NCI-H2107 treated with DMSO at 0.1 percent for 48 hours (cell line): ENCODE results near the gene INO80D.
"Not testable (repeated sequence)": the region's sequence is repeated elsewhere in the genome, so short reads cannot be mapped to it uniquely, and the experiment has no call there.

Source experiments
- DNase-seq: peaks from one replicate; lab custom pipeline; 2025; ENCODE audit not compliant: unreplicated experiment; lab: John Stamatoyannopoulos, UW

INO80D gene

DNA sequence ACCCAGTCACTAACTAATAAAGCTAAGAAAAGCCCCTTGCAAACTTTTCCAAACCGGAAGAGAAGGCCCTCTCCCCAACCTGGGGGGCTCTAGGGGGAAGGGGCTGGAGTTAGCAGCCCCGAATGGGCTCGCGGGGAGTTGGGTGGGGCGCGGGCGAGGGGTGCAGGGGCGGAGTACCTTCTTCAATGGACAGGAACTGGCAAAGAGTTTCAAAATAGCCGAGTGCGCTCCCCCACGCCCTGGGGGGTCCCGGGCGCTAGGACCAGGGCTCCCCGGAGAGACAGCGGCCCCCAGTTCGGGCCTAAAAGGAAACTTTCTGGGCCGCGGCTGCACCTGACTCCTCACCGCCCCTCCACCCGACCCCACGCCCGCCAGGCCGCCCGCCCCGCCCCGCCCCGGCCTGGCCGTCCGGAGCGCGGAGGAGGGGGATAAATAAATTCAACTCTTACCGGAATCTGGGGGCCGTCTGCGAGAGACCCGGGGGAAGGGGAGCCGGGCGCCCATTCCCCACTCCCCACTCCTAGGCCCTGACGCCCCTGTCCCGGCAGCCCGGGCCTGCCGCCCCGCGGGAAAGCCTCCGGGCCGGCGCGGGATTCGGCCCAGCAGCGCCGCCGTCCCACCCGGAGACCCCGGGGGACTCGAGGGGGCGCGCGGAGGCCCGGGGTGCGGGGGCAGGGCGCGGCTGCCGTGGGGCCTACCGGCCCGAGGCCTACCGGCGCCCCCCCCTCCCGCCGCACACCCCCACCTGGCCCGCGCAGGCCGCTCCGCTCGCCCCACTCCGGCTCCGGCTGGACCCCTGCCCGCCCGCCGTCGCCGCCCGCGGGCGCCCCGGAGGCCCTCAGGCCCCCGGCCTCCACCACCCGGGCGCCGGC, 868 bp downstream of the INO80D start:
- no peak for DNase-seq

DNA sequence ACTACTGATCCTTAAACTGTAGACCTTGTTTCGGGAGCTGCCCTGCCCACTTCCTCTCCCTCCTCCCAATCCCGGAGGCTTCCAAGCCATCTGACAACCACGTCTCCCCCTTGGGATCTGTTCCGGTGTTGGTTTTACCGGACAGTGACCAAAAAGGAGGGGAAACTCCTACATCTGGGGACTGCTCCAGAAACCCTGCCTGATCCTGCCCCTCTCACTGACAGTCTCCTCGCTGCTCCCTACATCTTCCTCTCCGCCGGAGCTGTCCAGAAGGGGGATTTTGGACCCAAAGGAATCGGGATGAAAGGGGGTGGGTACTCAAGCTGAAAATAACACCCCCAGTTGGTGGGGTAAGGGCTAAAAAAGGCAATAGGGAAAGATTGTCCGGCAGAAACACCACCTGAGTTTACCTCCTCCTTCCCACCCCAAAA, 1.5 kb downstream of the INO80D start:
- DNase-seq = peak; percentile 28

DNA sequence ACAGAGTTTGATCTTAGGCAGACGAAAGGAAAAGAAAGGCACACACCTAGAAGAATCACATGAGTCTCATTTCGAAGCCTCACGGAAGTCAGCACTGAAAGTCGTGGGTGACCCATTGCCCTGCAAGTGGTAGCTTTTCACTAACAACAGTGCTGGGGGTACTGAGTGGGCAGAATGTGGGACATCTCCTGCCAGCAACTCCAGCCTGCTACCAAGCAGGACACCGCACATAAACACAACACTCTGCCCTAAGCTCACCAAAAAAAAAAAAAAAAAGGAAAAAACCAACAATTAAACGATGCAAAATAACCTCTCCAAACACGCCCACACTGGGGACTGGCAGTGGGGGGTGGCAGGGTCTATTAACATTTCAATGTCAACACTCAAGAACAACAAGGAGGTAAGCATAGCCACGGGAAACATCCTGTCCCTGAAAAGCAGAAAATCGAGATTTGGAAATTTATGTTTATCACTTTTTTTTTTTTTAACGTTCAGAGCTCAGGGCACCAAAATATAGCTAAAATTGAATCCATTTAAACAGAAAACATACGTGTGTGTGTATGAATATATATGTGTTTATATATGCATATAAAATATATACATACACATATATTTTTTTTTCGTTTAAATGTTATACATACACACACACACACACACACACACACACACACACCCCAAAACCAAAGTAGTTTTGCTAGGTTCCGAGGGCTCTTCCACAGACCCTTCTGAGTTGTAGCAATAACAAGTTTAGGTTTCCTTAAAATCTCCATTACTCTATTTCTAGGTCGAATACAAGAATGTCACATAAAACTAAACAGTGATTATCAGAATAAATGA, 2.2 kb downstream of the INO80D start:
- DNase-seq = peak; percentile 20

DNA sequence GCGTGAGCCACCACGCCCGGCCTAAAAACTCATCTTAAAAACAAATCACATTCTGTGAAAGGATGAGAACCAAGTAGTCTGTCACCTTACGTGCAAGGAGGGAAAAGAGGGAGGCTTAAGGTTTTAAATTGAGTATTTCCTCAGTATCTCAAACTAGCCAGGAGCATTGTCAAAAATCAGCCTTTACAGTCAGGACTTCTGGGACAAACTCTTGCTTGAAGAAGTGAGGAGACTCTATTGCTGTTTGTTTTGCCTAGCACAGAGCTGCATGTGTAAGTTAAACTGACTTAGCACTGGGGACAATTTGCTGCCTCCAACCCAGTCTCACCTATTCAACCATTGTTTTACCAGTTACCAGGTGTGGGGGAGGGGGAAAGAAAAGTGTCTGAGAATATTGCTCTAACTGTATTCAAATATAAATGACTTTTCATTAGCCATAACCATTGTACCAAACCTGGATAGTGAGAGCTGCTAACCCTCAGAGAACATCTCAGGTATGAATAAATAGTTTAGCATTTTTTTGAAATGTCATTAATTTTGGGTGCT, 3.6 kb downstream of the INO80D start:
- no peak for DNase-seq

DNA sequence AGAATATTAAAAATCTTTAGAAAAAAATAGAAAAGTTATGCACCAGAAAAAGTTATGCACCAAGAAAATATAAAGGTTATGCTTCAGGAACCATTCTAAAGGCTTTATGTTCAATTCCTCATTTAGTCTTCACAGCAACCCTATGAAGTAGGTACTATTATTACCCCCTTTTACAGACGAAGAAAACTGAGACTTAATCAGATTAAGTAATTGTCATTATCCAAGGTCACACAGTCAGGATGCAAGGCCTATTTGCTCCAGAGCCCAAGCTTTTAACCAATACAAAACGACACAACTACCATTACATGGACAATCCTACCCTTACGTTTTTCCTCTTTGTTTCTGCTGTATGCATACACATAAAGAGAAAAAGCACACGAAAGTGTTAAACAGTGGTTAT, 5.0 kb downstream of the INO80D start:
- no peak for DNase-seq

DNA sequence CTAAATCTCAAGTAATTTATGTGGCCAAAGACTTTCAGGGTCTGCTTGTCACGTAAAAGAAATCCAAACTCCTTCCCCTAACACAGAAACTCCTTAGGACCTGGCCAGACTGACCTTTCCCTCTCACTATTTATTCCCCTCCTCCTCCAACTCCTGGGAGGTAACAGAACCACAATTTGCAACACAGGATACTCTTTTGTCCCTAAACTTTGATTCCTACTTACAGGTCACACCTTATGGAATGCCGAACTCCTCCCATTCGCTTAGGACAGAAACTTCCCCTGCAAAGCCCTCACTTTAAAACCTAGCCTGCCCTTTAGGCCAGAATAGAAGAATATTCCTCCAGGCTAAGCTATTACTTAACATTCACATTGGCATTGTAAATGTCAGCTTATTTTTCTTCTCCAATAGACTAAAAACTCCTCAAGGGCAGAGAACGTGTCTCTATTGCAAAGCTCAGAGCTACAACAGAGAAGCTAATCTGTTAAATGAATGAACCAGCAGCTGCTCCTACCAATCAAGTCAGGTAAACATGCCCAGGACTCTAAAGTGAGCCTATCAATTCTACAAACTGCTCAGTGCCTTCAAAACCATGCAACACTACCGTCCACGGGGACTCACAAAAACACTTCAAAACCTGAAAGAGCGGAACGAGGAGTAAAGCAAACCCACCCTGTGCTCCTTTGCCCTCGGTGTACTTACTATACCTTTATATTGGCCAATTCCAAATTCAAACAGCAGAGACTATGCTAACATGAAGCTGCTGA, 6.1 kb downstream of the INO80D start:
- no peak for DNase-seq

DNA sequence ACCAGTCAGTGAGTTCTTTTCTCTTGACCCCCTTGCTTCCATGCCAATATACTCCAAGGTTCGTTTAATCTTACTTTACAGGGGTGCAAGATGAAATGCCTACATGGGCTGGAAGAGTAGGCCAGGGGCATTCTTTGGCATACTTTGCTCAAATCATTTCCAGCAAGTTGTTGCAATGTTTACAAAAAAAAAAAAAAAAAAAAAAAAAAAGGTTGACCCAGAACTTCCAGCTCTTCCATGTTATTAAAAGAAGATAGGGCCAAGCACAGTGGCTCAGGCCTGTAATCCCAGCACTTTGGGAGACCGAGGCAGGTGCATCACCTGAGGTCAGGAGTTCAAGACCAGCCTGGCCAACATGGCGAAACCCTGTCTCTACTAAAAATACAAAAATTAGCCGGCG, 8.1 kb downstream of the INO80D start:
- DNase-seq = not testable (repeated sequence)

DNA sequence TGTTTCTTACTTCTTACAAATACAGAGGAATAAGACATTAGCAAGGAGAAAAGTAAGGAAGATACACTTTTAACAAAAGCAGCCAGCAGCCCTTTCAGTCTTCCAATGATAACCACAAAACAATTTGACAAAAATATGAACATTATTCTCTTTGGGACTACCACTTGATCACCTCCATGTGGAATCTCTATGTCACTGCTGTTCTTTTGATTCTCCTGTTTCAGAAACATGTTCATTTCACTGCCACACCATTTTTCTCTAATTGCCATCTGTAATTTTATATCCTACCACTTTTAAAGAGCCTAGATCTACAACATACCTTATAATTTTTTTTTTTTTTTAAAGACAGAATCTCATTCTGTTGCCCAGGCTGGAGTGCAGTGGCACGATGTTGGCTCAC, 10.9 kb downstream of the INO80D start:
- no peak for DNase-seq

DNA sequence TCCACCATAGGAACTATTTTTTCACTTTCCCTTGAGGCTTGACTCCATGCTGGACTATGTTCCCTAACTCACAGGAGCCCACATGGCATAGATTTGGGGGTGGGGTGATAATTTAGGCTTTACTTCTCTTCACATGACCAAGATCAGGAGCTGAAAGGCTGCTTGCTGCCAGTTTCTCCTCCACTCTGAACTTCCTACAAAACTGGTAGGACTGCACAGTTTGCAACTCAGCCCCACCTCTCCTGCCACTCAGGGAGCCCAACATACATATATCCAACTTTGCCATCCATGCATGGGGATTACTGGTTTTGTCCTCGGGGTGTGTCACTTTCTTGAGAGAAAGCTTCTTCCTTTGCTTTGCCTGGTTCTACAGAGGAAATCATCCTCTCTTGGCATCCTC, 14.2 kb downstream of the INO80D start:
- DNase-seq = no peak

DNA sequence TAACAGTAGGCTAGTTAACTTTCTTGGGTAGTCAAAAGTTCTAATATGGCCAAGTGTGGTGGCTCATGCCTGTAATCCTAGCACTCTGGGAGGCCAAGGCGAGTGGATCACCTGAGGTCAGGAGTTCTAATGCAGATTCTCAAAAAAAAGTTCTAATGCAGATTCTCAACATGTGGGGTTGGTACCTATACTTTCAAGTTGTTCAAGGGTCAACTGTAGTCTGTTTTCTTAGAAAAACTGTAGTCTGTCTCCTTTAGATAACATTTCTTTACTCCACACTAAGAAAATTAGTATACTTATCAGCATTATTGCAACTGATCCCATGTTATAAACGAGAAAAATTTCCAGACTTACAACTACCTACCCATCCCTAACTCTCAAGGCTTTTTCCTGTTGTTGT, 16.6 kb downstream of the INO80D start:
- no peak for DNase-seq

DNA sequence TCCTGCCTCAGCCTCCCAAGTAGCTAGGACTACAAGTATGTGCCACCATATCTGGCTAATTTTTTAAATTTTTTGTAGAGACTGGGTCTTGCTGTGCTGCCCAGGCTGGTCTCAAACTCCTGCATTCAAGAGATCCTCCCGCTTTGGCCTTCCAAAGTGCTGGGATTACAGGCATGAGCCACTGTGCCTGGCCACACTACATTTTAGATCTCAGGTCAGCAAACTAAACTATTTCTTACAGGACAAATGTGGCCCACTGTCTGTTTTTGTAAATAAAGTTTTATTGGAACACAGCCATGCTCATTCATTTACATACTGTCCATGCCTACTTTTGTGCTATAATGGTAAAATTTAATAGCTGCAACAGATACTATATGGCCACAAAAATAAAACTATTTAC, 17.8 kb downstream of the INO80D start:
- DNase-seq = no peak

DNA sequence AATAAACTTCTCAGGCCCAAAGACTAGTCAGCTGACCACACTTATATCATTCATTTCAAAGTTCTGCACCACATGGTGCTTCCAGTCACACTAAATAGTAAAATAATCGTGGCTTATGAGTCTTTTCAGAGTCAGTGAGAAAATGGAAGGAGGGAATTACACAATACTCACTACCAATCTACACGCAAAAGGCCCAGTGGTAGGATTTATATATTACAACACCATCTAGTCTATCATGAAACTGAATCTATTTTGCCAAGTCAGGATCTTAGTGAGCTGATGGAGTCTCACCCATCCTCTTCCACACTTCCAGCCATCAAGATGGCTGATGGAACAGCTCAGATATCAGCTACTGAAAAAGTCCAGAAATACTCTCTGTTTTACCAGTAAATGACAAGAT, 21.9 kb downstream of the INO80D start:
- no peak for DNase-seq

DNA sequence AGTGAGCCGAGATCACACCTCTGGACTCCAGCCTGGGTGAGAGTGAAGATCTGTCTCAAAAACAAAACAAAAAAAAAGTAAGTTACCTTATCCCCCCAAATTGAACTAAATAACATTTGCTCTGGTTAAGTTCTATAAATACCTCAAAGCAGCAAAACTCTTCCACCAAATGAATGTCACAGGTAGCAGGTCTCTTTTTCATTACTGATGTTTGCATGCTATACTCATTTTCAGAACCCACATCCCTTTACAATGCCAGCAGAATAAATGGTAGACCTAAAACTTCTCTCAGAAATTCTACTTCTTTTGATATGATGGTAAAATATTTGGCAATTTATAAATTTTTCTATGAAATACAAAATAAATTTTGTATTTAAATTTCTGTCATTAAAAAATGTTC, 22.3 kb downstream of the INO80D start:
- DNase-seq = no peak

DNA sequence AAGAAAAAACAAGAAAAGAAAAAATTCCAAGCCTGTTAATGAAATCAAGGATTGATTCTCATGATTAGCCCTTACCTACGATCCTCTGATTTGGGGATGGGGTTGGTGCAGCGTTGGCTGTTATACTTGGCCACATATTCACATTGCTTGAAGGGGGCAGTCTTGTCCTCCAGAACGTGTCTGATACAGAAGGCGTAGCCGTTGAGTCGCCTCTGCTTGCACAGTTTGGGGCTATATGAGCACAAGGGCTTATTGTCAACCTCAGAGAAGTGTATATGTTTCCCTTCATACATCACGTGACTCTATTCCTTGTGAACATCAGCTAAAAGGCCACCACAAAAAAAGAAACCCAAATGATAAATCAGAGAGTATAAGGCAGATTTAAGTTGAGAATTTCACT, 23.2 kb downstream of the INO80D start:
- no peak for DNase-seq

DNA sequence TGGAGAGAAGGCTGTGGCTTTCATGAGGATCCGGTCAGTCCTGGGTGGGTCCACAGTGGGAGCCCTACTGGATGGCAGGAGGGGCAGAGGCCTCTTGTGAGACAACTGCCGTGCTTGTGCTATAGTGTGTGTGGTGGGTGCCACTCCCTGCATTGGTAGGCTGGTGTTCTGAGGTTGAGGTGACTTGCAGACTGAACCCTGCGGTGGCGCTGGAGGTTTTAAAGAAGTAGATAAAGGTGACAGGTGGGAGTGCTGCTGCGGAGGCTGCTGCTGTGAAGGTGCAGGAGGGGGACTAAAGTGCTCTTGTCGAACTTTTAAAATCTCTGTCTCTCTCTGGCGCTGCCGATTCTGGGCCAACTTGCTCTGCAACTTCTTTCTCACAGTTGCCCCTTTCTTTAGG, 29.7 kb downstream of the INO80D start:
- DNase-seq = no peak

DNA sequence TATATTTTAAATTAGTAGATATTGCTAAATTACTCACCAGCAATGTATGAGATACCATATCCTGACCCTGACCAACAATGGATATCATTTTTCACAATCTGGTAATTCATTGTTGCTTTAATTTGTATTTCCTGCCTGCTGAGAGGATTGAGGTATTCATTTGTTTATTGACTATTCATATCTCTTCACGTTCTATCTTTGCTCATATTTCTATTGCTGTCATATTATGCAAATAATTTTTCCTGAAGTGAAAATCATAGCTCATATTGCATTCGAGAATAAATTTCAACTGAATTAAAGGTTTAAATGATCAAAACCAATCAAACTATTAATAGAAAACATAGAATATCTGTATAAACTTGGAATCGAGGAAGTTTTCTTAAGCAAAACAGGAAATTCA, 31.0 kb downstream of the INO80D start:
- no peak for DNase-seq

DNA sequence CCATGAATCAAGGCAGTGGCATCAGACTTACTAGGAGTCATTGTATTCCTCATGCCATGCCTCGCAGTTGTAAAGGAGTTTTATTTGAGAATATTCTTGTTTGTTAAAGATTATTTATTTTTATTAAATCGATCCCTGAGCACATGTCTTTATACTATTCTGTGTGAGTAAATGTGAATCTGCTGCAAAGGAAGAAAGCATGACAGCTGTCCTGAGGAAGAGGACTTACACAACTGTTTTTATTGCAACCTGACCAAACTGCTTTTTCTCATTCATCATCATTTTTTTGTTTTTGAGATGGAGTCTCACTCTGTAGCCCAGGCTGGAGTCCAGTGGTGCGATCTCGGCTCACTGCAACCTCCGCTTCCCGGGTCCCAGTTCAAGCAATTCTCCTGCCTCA, 34.1 kb downstream of the INO80D start:
- DNase-seq = no peak

DNA sequence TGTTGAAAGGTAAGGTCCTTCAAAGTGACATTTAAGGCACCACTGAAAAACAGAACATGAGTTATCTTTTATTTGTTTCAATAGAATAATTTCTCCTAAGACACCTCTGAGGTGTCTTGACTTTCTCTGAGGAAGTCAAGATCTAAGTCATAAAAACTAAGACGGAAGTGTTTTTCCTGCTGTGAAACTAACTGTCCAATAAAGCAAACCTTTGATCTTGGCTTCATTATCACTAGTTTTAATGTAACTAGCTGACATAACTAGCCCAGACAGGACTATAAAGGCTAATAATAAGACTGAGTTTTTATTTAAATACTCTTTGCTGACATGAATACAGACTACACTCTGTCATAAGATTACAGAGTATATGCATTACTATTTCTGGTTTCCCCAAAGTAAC, 36.6 kb downstream of the INO80D start:
- DNase-seq = no peak

DNA sequence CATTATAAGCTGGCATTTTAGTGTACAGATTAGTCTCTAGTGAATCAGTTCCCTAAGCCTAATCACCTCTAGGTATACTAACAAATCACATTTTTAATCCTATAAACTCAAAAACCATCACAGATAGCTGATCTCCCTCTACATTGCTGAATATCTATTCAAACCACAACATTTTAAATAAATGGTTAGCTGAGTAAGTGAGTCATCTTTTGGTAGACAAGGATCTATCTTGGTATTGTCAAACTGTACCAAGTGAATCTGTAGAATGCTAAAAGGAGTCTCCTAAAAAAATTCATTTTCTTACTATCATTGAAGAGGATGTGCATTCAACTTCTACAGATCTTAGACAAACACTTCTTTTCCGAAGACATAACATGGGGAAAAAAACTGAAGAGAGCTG, 40.7 kb downstream of the INO80D start:
- no peak for DNase-seq

DNA sequence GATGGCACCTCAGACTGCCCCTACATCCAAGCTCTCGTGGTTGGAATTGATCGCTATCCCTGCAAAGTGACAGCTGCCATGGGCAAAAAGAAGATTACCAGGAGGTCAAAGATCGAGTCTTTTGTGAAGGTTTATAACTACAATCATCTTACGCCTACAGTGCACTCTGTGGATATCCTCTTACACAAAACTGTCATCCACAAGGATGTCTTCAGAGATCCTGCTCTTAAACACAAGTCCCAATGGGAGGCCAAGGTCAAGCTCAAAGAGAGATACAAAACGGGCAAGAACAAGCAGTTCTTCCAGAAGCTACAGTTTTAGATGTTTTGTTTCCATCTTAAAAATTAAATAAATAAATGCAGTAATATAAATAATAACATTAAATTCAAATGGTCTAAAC, 45.4 kb downstream of the INO80D start:
- no peak for DNase-seq

DNA sequence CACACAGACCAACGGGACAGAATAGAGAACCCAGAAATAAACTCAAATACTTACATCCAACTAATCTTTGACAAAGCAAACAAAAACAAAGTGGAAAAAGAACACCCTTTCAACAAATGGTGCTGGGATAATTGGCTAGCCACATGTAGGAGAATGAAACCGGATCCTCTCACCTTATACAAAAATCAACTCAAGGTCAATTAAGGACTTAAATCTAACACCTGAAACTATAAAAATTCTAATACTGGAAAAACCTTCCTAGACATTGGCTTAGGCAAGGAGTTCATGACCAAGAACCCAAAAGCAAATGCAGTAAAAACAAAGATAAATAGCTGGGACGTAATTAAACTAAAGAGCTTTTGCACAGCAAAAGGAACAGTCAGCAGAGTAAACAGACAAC, 50.6 kb downstream of the INO80D start:
- DNase-seq = peak; percentile 18
